Activated B cell treated with CpG ODN at 0.5 μM for 24 hours (primary cell): Measurements from ENCODE around the gene NPHS2. TPM values are rescaled to one million over a fixed set of nuclear protein-coding genes. Genes with fewer than 3 reads are reported as not detected.

Experiments
- ATAC-seq: fragments of 200-7000 bp; cut with Tn5 transposase; one replicate; pipeline ENCODE4 v1.10.0; 2021; ENCODE audit warnings: low read depth, mild to moderate bottlenecking, moderate library complexity
- CTCF ChIA-PET: fragments of 350-600 bp; sonication (Branson Sonifier 250); formaldehyde crosslinking; loops from one replicate; lab custom pipeline; 2021; ENCODE audit warnings: antibody characterized with exemption; lab: Charles Lee
- POLR2A ChIA-PET: fragments of 350-600 bp; sonication (Branson Sonifier 250); formaldehyde crosslinking; loops from one replicate; lab custom pipeline; 2021; ENCODE audit warnings: antibody characterized with exemption; lab: Charles Lee
- DNase-seq: peaks from one replicate; pipeline ENCODE4 v3.0.0; 2022
- H3K27ac Mint-ChIP-seq: one replicate; pipeline ENCODE4 v1.8.0; 2020; ENCODE audit warnings: mixed read lengths
- H3K27me3 Mint-ChIP-seq: one replicate; pipeline ENCODE4 v1.8.0; 2021; ENCODE audit warnings: mixed read lengths
- H3K36me3 Mint-ChIP-seq: one replicate; pipeline ENCODE4 v1.8.0; 2021; ENCODE audit warnings: low read depth, mixed read lengths
- H3K4me1 Mint-ChIP-seq: one replicate; pipeline ENCODE4 v1.8.0; 2021; ENCODE audit warnings: mixed read lengths
- H3K4me3 Mint-ChIP-seq: one replicate; pipeline ENCODE4 v1.8.0; 2020; ENCODE audit warnings: mild to moderate bottlenecking, mixed read lengths
- H3K9me3 Mint-ChIP-seq: one replicate; pipeline ENCODE4 v1.8.0; 2020; ENCODE audit warnings: mixed read lengths
- CTCF ChIP-seq: fragments of 200-600 bp; IDR thresholded peaks from one replicate; pipeline ENCODE4 v1.8.0; 2022; ENCODE audit warnings: antibody characterized with exemption, mild to moderate bottlenecking
- intact Hi-C: fragments of 100-400 bp; cut with micrococcal nuclease; formaldehyde crosslinking; loops from one replicate; pipeline ENCODE4 v1.15.1; 2024
- total RNA-seq: library from RNA; stranded (reverse); gene quantifications from 2 replicates; pipeline ENCODE4 v1.2.3, GENCODE V29; 2022

The NPHS2 gene
- total RNA-seq, 1 donor from 2014 or later: not detected

GRCh38 chr1:179587336-179587735, 11.6 kb upstream of the NPHS2 start:
- ATAC-seq (no peak), DNase-seq (no peak)
- ChIA-PET CTCF (no interaction called here), POLR2A (no interaction called here)
- intact Hi-C loops: no loop called here
- no peaks in the 10 kb centered on the region for H3K4me1 Mint-ChIP-seq
- H3K9me3 Mint-ChIP-seq: no peaks in the 10 kb centered on the region
- no peak overlapping the region for H3K4me3 Mint-ChIP-seq
- H3K27ac Mint-ChIP-seq: no peak overlapping the region
- no peaks in the 10 kb centered on the region for H3K36me3 Mint-ChIP-seq
- TF ChIP-seq CTCF: no peak
- H3K27me3 Mint-ChIP-seq: peaks cover 55% of the 10 kb centered on the region

GRCh38 chr1:179586107-179586823, 10.5 kb upstream of the NPHS2 start:
- Mint-ChIP-seq H3K27ac (no peak overlapping the region), H3K9me3 (no peaks in the 10 kb centered on the region), H3K4me3 (no peak overlapping the region), H3K27me3 (peaks cover 53% of the 10 kb centered on the region), H3K4me1 (no peaks in the 10 kb centered on the region), H3K36me3 (no peaks in the 10 kb centered on the region)
- no peak for TF ChIP-seq CTCF
- intact Hi-C loops: no loop called here
- POLR2A ChIA-PET: no interaction called here
- DNase-seq: no peak
- CTCF ChIA-PET: no interaction called here
- no peak for ATAC-seq

GRCh38 chr1:179583771-179584320, 8.1 kb upstream of the NPHS2 start:
- H3K4me3 Mint-ChIP-seq: no peak overlapping the region
- TF ChIP-seq CTCF: no peak
- POLR2A ChIA-PET: no interaction called here
- H3K27ac Mint-ChIP-seq: no peak overlapping the region
- ATAC-seq: no peak
- no peaks in the 10 kb centered on the region for H3K4me1 Mint-ChIP-seq
- intact Hi-C loops: no loop called here
- no peaks in the 10 kb centered on the region for H3K36me3 Mint-ChIP-seq
- H3K9me3 Mint-ChIP-seq: no peaks in the 10 kb centered on the region
- peaks cover 53% of the 10 kb centered on the region for H3K27me3 Mint-ChIP-seq
- no peak for DNase-seq
- CTCF ChIA-PET: no interaction called here

DNA sequence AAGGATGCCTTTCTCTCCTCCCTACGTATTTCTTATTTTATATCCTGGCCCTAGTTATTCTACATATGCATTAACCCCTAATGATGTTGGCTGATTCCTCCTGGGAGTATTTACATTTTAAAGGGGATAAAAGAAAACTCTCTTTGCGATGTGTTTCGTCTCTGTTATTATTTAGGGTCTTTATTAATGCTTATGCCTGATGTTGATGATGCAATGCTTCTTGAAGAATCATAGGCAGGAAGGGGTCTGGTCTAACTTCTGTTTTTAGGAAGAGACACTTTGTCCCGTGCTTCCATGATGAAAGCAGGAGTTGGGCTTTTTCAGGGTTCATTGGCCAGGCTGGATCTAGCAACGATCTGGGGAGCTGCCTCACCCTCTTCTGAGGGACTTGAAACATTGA, 761 bp upstream of the NPHS2 start:
- TF ChIP-seq CTCF: no peak
- Mint-ChIP-seq H3K36me3 (no peaks in the 10 kb centered on the region), H3K4me1 (peaks cover 8% of the 10 kb centered on the region), H3K27me3 (peaks cover 49% of the 10 kb centered on the region), H3K4me3 (no peak overlapping the region), H3K27ac (no peak overlapping the region), H3K9me3 (no peaks in the 10 kb centered on the region)
- no peak for DNase-seq
- ATAC-seq: no peak
- POLR2A ChIA-PET: no interaction called here
- CTCF ChIA-PET: no interaction called here
- intact Hi-C loops: no loop called here

DNA sequence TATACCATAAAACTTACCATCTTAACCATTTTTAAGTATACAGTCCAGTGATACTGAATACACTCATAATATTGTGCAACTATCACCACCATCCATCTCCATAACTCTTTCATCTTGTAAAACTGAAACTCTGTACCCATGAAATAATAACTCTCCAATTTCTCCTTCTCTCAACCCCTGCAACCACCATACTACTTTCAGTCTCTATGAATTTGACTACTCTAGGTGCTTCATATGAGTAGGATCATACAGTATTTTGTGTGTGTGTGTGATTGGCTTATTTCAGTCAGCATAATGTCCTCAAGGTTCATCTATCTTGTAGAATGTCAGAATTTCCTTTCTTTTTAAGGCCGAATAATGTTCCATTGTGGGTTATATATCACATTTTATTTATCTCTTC, 17.7 kb downstream of the NPHS2 start:
- Mint-ChIP-seq H3K9me3 (no peaks in the 10 kb centered on the region), H3K27ac (no peak overlapping the region), H3K4me1 (no peaks in the 10 kb centered on the region), H3K27me3 (peaks cover 6% of the 10 kb centered on the region), H3K4me3 (no peak overlapping the region), H3K36me3 (no peaks in the 10 kb centered on the region)
- CTCF ChIA-PET: no interaction called here
- DNase-seq (no peak), ATAC-seq (no peak)
- intact Hi-C loops: no loop called here
- TF ChIP-seq CTCF: no peak
- POLR2A ChIA-PET: no interaction called here
